A549 (cell line): ENCODE data around the gene RAB13. TPM values are rescaled to one million over a fixed set of nuclear protein-coding genes. Genes with fewer than 3 reads are reported as not detected.

Source experiments
- ATAC-seq, 2 experiments: fragments of 200-7000 bp in 1 of 2; fragments of >200 bp in 1 of 2; cut with Nextera tagmentation in 1 of 2; cut with Tn5 transposase in 1 of 2; 3 replicates each; pipeline versions ENCODE4 v1.8.0 to v1.9.1; 2018 to 2020; ENCODE audit warnings: mild to moderate bottlenecking in 1 of 2, moderate library complexity in 1 of 2
- CTCF ChIA-PET: fragments of 300-600 bp; sonication (Branson Sonifier 250); formaldehyde crosslinking; extraction: SDS; loops from one replicate; lab custom pipeline; 2021; ENCODE audit warnings: antibody characterized with exemption, inconsistent platforms; lab: Yijun Ruan, JAX
- POLR2A ChIA-PET: fragments of 350-600 bp; formaldehyde crosslinking; extraction: SDS; loops from one replicate; lab custom pipeline; 2021; ENCODE audit warnings: antibody characterized with exemption, inconsistent platforms; lab: Yijun Ruan, JAX
- DNase-seq, 2 experiments: peaks; one replicate each; pipeline versions ENCODE4 v3.0.0 to v3.0.0-alpha.2; 2011 to 2016; ENCODE audit warnings: low read depth in 1 of 2, low spot score in 1 of 2
- FAIRE-seq: peaks from 2 replicates; lab custom pipeline; 2011; peaks lifted over from hg19 to GRCh38; lab: Jason Lieb, UNC
- H3K27ac ChIP-seq, 2 experiments: fragments of >200 bp; sonication (Bioruptor Twin); formaldehyde crosslinking; 3 replicates each; pipeline ENCODE4 v1.5.1; 2016 to 2017
- H3K4me1 ChIP-seq: fragments of >200 bp; sonication (Bioruptor Twin); formaldehyde crosslinking; 3 replicates; pipeline ENCODE4 v1.6.1; 2016
- H3K4me2 ChIP-seq: fragments of >200 bp; sonication (Bioruptor Twin); formaldehyde crosslinking; 3 replicates; pipeline ENCODE4 v1.6.1; 2016
- H3K4me3 ChIP-seq: fragments of >200 bp; sonication (Bioruptor Twin); formaldehyde crosslinking; 3 replicates; pipeline ENCODE4 v1.5.1; 2016
- H3K9me3 ChIP-seq: fragments of >200 bp; sonication (Bioruptor Twin); formaldehyde crosslinking; 3 replicates; pipeline ENCODE4 v1.6.1; 2016
- BCL3 ChIP-seq: fragments of >200 bp; sonication (Bioruptor Twin); formaldehyde crosslinking; IDR thresholded peaks from 3 replicates; pipeline ENCODE4 v1.6.1; 2016
- CEBPB ChIP-seq, 2 experiments: fragments of >200 bp in 1 of 2; sonication (Bioruptor Twin) in 1 of 2; formaldehyde crosslinking in 1 of 2; IDR thresholded peaks; 2 replicates each; pipeline ENCODE4 v1.6.1; 2012 to 2016
- CHD4 ChIP-seq: fragments of 200-600 bp; sonication (generic); IDR thresholded peaks from 2 replicates; pipeline ENCODE4 v1.6.1; 2016; ENCODE audit warnings: antibody characterized with exemption, mild to moderate bottlenecking, borderline replicate concordance
- EHMT2 ChIP-seq: fragments of 200-600 bp; sonication (generic); IDR thresholded peaks from 2 replicates; pipeline ENCODE4 v1.6.1; 2016; ENCODE audit warnings: antibody characterized with exemption, low read depth, mild to moderate bottlenecking, moderate library complexity
- ESRRA ChIP-seq: fragments of 150-350 bp; IDR thresholded peaks from 2 replicates; pipeline ENCODE4 v1.6.1; 2014; ENCODE audit warnings: mild to moderate bottlenecking, low read length, borderline replicate concordance
- HES2 ChIP-seq: fragments of >200 bp; sonication (Bioruptor Twin); formaldehyde crosslinking; IDR thresholded peaks from 2 replicates; pipeline ENCODE4 v1.6.1; 2016
- HEYL ChIP-seq: fragments of 250-450 bp; sonication (Bioruptor Pico); IDR thresholded peaks from 2 replicates; pipeline ENCODE4 v1.8.0; 2021; ENCODE audit warnings: mild to moderate bottlenecking, moderate library complexity
- JUNB ChIP-seq: fragments of >200 bp; sonication (Bioruptor Twin); formaldehyde crosslinking; IDR thresholded peaks from 2 replicates; pipeline ENCODE4 v1.6.1; 2016
- KDM1A ChIP-seq: fragments of 200-600 bp; sonication (generic); IDR thresholded peaks from 2 replicates; pipeline ENCODE4 v1.6.1; 2016; ENCODE audit warnings: low read depth, mild to moderate bottlenecking
- MAFK ChIP-seq: fragments of 450-650 bp; IDR thresholded peaks from 2 replicates; pipeline ENCODE4 v1.6.1; 2014; ENCODE audit not compliant: partially characterized antibody
- MAX ChIP-seq: IDR thresholded peaks from 2 replicates; pipeline ENCODE4 v1.6.1; 2012
- MAZ ChIP-seq: fragments of 150-350 bp; IDR thresholded peaks from 2 replicates; pipeline ENCODE4 v1.6.1; 2014; ENCODE audit warnings: antibody characterized with exemption, low read depth, low read length, borderline replicate concordance
- NFE2L2 ChIP-seq: fragments of 150-350 bp; conservative IDR thresholded peaks from 2 replicates; pipeline ENCODE4 v1.6.1; 2014; ENCODE audit warnings: low read length
- NPAS2 ChIP-seq: fragments of 250-450 bp; sonication (Bioruptor Pico); IDR thresholded peaks from 2 replicates; pipeline ENCODE4 v1.8.0; 2022; ENCODE audit warnings: mild to moderate bottlenecking, moderate library complexity, borderline replicate concordance
- PHF8 ChIP-seq: fragments of 200-600 bp; sonication (generic); IDR thresholded peaks from 2 replicates; pipeline ENCODE4 v1.6.1; 2016; ENCODE audit warnings: low read depth, mild to moderate bottlenecking, antibody characterized with exemption, moderate library complexity, borderline replicate concordance
- POLR2A ChIP-seq: IDR thresholded peaks from 2 replicates; pipeline ENCODE4 v1.6.1; 2012; ENCODE audit warnings: mild to moderate bottlenecking, low read length
- RAD21 ChIP-seq, 2 experiments: fragments of >200 bp in 1 of 2; sonication (Bioruptor Twin) in 1 of 2; formaldehyde crosslinking in 1 of 2; IDR thresholded peaks in 1 of 2; conservative IDR thresholded peaks in 1 of 2; 2 replicates in 1 of 2; 3 replicates in 1 of 2; pipeline ENCODE4 v1.6.1; 2012 to 2018; ENCODE audit warnings: inconsistent platforms in 1 of 2
- RARB ChIP-seq: fragments of 250-450 bp; sonication (Bioruptor Pico); IDR thresholded peaks from 2 replicates; pipeline ENCODE4 v1.8.0; 2021; ENCODE audit warnings: mild to moderate bottlenecking, moderate library complexity
- RFX5 ChIP-seq: fragments of 450-650 bp; IDR thresholded peaks from 2 replicates; pipeline ENCODE4 v1.7.1; 2014; ENCODE audit warnings: antibody characterized with exemption, mild to moderate bottlenecking, moderate library complexity
- SREBF2 ChIP-seq: fragments of 450-650 bp; IDR thresholded peaks from 2 replicates; pipeline ENCODE4 v1.6.1; 2014; ENCODE audit warnings: mild to moderate bottlenecking, moderate library complexity
- ZNF302 ChIP-seq: fragments of 250-450 bp; sonication (Bioruptor Pico); IDR thresholded peaks from 2 replicates; pipeline ENCODE4 v1.9.0; 2021; ENCODE audit warnings: inconsistent platforms, mild to moderate bottlenecking, moderate library complexity
- WGBS: methylation state at CpG from one replicate; pipeline ENCODE4 v1.1.6; 2017; ENCODE audit errors: missing lambda C conversion rate; 5-methylcytosine and 5-hydroxymethylcytosine counted together
- polyA plus RNA-seq, 4 experiments: library from polyadenylated mRNA; depleted of rRNA in 3 of 4; stranded (reverse); fragments of >200 nt; fragmentation: RNase III in 1 of 4; extraction: RNeasy Plus Mini Kit Qiagen cat#74134 plus additional on column Dnase treatment in 1 of 4; gene quantifications; 2 replicates in 3 of 4; 3 replicates in 1 of 4; pipeline ENCODE4 v1.2.3, GENCODE V29; 2011 to 2017

RAB13 gene
- polyA plus RNA-seq, 2 of the 4 experiments (the other 2 are of a cell fraction) = 90.9 to 160 TPM

GRCh38 chr1:153942766-153943549 lies 43.2 kb downstream of the RAB13 start:
- H3K9me3 ChIP-seq = no peaks in the 10 kb centered on the region
- no peak overlapping the region for H3K4me3 ChIP-seq
- 97% methylated on average over 10 of the region's 11 CpGs for WGBS
- FAIRE-seq = no peak
- no peak for TF ChIP-seq RAD21 (conservative IDR thresholded peaks at IDR 0.05 in 1 of 2, IDR thresholded peaks at IDR 0.05 in 1 of 2)
- TF ChIP-seq MAZ = no peak
- TF ChIP-seq PHF8 = no peak
- no peak for TF ChIP-seq CHD4
- no peak for TF ChIP-seq EHMT2
- TF ChIP-seq BCL3 = no peak
- TF ChIP-seq ESRRA = no peak
- TF ChIP-seq, all 56 proteins: peak for 0
- DNase-seq (no peak), ATAC-seq (no peak)
- ChIA-PET POLR2A (no interaction called here), CTCF (interaction anchor here (1.6 to 5.8 kb wide), 4 partner anchors 14 to 44 kb away, joined by 4 to 75 read pairs (median 14); partner anchors contain the start of genes CRTC2 and RAB13)
- H3K27ac ChIP-seq = no peak overlapping the region
- H3K4me1 ChIP-seq = peaks cover 16% of the 10 kb centered on the region
- no peak overlapping the region for H3K4me2 ChIP-seq

- H3K4me2 ChIP-seq = no peak overlapping the region
- DNase-seq (no peak), FAIRE-seq (no peak), ATAC-seq (no peak)
- H3K9me3 ChIP-seq = no peaks in the 10 kb centered on the region
- H3K4me1 ChIP-seq = peaks cover 16% of the 10 kb centered on the region
- ChIA-PET POLR2A (no interaction called here), CTCF (interaction anchor here (0.5 to 5.8 kb wide), 4 partner anchors 12 to 44 kb away, joined by 3 to 75 read pairs (median 10); partner anchors contain the start of genes CRTC2 and RAB13)
- H3K27ac ChIP-seq = no peak overlapping the region
- TF ChIP-seq BCL3 (no peak), CHD4 (no peak), SREBF2 (no peak), CEBPB (IDR thresholded peaks at IDR 0.05) (no peak), NPAS2 (CRISPR knock-in tag) (no peak), HES2 (no peak), RARB (no peak), POLR2A (no peak), NFE2L2 (no peak), MAX (no peak), KDM1A (no peak), HEYL (CRISPR knock-in tag) (no peak), ZNF302 (CRISPR knock-in tag) (no peak), RFX5 (no peak), JUNB (no peak), MAFK (no peak)
- 93% methylated on average over 34 of the region's 34 CpGs for WGBS
- no peak overlapping the region for H3K4me3 ChIP-seq
Observed at GRCh38 chr1:153941826-153942725, 44.1 kb downstream of the RAB13 start.
